ENCODE data around the gene CD3G. TPM values are rescaled to one million over a fixed set of nuclear protein-coding genes. Genes with fewer than 3 reads are reported as not detected.
"Not testable (repeated sequence)": the region's sequence is repeated elsewhere in the genome, so short reads cannot be mapped to it uniquely, and the experiment has no call there.

Gene CD3G
- polyA plus RNA-seq (ENCODE audit: insufficient read length): 0.13 TPM

DNA sequence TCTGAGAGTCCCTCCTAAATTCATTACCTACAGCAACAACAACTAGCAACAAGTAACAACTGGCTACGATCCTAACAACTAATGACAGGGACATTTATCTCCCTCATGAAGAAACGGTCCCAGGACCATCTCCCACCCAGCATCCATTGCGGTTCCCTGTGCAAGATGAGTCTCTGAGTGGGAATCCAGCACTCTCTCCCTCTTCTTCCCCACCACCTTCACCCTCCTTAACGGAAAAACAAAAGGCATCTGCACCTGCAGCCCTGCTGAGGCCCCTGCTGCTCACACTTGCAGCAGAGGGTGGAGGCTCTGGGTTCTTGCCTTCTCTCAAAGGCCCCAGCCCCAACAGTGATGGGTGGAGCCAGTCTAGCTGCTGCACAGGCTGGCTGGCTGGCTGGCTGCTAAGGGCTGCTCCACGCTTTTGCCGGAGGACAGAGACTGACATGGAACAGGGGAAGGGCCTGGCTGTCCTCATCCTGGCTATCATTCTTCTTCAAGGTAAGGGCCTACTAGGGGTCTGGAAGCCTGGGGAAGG lies at the start of gene CD3G:
Gene CD3G, plus strand, starts transcription at position 364 of the 535 bp plus-strand sequence. Its CDS starts 80 bp downstream, at position 444.
- no peak for DNase-seq (ENCODE audit: low read depth)

DNA sequence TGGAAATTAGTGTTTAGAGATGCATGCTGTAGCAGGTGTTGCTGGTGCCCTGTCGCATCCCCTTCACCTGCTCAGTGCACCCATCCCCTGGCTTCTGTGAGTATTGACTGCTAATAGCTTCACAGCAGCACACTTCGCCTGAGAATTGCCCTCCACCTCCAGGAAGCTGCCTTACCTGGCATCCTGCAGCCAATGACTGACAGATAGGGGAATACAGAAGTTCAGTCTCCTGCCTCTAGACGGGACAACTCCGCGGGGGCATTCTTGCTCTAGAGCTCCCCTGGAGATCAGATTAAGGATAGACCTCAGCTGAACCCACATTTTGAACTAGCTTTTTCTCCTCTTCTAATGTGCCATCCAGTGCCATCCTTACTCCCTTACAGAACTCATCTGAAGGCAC lies 48.9 kb upstream of the CD3G start:
- no peak for DNase-seq (ENCODE audit: low read depth)

DNA sequence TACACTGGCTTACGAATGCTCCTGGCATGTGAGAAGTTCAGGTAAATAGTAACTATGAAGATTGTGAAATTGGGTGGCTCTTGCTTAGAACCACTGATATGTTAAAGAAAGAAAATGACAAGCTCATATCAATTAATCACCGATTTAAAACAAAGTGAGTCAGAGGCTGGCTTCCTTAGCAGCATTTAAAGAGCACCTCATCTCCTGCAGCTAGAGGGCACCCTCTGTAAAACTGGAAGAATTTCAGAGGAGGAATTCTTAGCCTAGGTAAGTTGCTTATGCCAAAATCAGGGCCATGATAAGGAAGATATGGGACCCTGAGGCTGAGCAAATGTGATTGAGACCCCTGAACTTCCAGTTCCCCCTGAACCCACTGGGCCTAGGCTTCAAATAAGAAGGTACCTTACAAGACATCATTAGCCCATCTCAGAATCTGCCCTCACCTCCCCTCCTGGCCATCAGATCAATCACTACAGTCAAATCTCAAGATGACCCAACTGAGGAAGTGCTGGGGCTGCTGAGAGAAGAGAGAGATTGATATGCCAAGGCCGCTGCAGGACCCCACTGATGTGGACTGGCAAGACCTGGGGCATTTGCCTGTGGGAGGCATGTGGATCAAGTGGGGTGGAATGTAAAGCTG lies 48.2 kb upstream of the CD3G start:
- DNase-seq (ENCODE audit: low read depth): no peak

DNA sequence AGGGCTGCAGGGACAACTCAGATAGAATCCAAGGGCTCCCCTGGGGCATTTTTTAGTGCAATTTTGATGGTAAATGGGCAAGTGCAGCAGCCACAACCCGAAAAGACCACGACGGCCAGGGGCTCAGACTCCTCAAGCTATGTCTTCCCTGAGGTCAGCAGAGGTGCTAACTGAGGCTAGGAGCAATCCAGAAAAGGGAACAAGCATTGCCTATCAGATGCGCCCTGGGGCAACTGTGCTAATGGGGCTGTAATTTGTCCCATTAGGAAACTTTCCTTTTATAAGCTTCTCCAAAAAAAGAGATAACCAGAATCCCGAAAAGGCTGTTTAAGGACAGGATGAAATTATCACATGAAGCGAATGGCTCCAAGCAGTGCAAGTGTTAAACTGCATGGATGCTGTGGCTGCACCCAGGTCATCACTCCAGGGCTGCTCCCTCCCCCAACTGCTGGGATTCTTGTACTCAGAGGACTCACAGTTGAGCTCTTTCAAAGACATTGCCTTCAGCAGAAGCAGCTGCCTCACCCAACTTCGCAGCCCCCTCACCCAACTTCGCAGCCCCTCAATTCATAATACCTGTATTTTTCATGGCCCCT lies 42.4 kb upstream of the CD3G start:
- no peak for DNase-seq (ENCODE audit: low read depth)

DNA sequence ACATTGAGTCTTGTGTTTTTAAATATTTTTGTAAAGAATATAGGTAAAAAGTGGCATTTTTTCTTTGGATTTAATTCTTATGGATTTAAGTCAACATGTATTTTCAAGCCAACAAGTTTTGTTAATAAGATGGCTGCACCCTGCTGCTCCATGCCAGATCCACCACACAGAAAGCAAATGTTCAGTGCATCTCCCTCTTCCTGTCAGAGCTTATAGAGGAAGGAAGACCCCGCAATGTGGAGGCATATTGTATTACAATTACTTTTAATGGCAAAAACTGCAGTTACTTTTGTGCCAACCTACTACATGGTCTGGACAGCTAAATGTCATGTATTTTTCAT lies 39.9 kb upstream of the CD3G start:
- no peak for DNase-seq (ENCODE audit: low read depth)

GRCh38 chr11:118304568-118305248 lies 39.4 kb upstream of the CD3G start, which contains the start of gene CD3E:
CD3E (plus strand) TSS chr11:118304730; CDS start chr11:118304953, 223 bp downstream.
- DNase-seq (ENCODE audit: low read depth): no peak

DNA sequence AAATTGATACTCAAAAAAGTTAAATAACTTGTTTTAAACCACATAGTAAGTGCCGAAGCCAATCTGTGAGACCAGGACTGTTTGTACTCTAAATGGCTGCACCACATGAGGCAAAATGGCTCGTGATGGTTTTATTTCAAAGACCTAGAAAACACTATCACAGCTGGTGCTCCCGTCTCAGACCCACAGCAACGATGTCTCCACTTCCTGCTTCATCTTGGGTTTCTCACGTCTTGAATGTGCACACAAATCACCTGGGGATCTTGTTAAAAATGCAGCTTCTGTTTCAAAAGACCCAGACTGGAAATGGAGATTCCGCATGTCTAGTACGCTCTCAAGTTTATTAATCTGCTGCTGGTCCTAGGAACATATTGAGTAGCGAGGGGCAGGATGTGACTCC lies 38.4 kb upstream of the CD3G start:
- DNase-seq (ENCODE audit: low read depth): no peak

DNA sequence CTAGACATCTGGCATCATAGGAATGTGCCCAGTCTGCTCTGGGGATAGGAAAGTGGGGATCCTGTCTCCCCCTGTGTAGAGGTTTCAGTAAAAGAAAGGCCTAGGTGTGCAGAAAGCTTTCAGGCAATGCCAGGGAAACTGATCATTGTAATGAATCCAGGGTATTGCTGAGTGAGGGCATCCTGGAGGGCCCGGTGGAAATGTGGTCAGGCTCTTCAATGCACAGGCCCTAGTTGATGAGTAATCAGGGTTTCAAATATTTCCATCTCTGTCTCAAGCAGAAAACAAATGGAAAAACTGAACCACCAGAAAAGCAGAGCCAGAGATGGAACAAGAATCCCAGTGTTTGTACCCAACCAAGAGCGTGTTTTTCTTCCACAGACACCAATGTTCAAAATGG lies 37.6 kb upstream of the CD3G start:
- DNase-seq (ENCODE audit: low read depth): no peak

DNA sequence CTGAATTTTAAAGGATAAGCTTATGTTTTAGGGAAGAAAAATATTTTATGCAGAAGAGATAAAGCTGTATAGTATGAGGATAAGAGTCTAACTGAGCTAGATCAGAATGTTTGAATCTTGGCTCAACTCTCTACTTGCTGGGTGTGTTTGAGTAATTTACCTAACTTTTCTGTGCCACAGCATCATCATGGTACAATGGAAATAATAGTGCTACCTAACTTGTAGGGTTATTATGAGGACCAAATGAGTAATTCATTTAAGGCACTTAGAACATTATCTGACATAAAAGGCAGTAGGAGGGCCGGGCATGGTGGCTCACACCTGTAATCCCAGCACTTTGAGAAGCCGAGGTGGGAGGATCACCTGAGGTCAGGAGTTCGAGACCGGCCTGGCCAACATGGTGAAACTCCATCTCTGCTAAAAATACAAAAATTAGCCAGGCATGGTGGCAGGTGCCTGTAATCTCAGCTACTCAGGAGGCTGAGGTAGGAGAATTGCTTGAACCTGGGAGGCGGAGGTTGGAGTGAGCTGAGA lies 35.1 kb upstream of the CD3G start:
- DNase-seq (ENCODE audit: low read depth): not testable (repeated sequence)

GRCh38 chr11:118310271-118310670 lies 33.9 kb upstream of the CD3G start:
- DNase-seq (ENCODE audit: low read depth): no peak

DNA sequence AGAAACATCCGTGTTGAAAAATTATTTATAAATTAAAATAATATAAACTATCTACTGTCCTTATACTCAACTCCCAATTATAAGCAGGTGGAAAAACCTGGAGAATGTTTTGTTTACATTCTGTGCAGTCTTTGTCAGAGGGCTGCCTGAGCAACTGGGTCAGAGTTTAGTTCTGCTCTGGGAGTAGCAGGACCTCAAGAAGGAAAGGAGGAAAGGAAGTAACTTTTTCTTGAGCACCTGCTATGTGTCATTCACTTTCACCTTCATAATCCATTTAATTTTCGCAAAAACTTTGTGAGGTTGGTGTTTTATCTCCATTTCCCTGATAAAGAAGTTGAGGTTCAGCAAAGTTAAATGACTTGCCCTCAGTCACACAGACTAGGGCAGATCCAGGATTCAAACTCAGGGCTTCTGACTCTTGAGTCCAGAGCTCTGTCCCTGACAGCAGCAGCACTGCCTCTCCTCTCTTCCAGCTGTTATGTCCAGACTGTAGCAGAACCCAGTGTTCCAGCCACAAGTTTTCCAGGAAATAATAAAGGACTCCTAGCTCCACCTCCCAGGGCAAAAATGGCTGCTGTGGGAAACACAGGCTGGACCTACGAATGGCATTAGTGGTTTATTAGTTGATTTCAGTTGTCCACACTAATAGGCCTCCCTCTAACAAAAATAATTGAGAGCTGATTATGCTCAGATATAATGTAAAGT lies 33.2 kb upstream of the CD3G start:
- DNase-seq (ENCODE audit: low read depth): no peak

DNA sequence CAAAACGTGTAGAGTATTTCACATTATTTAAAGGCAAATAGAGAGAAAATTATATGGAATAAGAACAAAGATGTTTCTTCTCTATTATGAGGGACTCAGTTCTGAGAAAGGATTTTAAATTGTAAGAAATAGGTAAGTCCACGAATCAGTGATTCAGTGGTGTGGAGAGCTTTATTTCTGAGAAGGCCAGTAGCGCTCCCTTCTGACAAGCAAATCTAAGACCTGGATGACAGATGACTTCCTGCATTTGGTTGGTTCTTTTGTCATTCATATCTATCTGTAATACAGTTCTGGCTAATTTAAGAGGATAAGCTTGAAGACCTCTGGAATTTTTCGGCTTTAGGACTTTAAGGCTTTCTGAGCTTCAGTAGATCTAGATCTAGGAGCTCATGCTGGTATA lies 32.6 kb upstream of the CD3G start:
- DNase-seq (ENCODE audit: low read depth): no peak

- no peak for DNase-seq (ENCODE audit: low read depth)
Measured at GRCh38 chr11:118312328-118312727, 31.8 kb upstream of the CD3G start.

DNA sequence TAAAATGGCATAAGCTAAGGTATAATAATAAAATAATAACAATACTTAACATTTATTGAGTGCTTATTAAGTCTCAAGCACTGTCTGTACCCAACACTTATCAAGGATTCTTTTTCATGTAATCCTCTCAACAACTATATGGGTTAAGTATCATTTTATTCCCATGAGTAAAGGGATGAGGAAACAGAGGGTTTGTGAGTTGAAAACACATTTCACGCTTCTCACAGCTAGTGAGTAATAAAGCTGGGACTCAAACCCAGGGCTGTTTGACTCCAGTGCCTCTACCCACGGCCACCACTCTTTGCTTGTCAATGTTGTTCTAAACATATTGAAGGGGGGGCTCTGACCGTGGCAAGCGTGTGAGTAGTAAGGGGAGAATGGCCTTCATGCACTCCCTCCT lies 30.9 kb upstream of the CD3G start:
- DNase-seq (ENCODE audit: low read depth): no peak

- DNase-seq (ENCODE audit: low read depth): no peak
Measured at GRCh38 chr11:118314988-118315411, 29.1 kb upstream of the CD3G start.

DNA sequence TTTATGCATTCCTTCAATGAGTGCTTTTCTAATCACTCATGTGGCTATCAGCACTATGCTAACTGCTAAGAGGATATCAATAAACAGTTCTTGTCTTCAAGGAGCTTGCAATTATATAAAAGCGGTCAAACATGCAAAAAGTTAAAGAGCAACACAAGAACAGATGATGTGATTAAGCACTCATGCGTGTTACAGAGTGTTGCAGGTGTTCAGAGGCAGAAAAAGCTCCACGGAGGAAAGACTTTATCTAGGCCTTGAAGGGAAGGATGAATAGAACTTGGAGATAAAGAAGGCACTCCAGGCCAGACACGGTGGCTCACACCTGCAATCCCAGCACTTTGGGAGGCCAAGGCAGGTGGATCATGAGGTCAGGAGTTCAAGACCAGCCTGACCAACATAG lies 26.0 kb upstream of the CD3G start:
- DNase-seq (ENCODE audit: low read depth): no peak

DNA sequence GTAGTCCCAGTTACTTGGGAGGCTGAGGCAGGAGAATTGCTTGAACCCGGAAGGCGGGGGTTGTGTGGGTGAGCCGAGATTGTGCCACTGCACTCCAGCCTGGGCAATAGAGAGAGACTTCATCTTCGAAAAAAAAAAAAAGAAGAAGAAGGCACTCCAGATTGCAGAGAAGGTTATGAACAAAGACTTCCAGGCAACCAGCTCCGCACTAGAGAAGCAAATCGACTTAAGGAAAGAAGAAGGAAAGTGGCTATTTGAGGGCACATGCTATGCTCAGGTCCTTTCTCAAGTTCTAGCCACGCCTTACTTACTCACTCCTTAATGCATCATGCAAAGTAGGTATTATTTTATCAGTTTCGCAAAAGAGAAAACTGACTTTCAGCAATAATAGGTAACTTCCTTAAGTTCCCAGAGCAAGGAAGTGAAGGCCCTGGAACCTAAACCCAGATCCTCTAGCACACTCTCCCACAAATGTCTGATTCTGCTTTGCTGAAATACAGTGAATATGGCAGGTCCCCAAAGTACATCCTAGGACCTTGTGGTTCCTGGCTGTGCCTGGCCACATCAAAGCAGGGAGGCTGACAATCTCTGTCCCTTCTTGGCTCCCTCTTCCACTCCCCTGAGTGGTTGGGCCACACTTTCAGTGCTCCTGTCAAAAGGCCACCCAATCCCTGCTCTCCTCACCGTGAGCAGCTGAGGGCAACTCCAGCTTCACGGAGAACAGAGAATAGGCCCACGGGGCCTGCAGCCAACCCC lies 25.4 kb upstream of the CD3G start:
- no peak for DNase-seq (ENCODE audit: low read depth)

DNA sequence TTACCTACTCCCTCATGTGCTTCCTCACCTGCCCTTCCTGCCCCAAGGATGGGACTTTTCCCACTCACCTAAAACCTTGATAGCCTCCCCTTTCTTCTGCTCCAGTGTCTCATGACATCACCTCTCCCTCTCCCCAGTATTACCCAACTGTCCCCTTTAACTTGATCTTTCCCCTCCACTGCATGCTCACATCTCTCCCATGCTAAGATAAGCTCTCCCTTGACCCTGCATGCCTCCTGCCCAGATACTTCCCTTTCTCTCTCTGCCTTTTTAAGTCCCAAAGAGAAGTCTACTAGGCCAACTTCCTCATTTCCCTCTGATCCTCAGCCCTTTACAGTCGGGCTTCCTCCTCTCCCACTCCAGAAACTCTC lies 24.8 kb upstream of the CD3G start:
- no peak for DNase-seq (ENCODE audit: low read depth)

DNA sequence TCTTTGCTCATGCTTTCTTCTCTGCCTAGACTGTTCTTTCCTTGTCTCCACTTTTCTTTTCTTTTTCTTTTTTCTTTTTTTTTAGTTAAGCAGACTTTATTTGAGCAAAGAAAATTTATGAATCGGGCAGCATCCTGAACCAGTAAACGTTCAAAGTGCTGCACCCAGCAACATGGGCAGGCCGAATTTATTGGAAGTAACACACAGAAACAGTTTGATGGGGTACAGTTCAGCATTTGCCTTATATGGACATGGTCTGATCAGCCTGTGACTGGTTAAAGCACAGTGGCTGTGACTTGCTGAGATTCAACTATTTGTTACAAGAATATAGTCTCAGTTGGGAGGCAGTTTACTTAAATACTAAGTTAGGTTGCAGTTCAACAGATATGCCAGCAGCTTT lies 23.6 kb upstream of the CD3G start:
- DNase-seq (ENCODE audit: low read depth): no peak

DNA sequence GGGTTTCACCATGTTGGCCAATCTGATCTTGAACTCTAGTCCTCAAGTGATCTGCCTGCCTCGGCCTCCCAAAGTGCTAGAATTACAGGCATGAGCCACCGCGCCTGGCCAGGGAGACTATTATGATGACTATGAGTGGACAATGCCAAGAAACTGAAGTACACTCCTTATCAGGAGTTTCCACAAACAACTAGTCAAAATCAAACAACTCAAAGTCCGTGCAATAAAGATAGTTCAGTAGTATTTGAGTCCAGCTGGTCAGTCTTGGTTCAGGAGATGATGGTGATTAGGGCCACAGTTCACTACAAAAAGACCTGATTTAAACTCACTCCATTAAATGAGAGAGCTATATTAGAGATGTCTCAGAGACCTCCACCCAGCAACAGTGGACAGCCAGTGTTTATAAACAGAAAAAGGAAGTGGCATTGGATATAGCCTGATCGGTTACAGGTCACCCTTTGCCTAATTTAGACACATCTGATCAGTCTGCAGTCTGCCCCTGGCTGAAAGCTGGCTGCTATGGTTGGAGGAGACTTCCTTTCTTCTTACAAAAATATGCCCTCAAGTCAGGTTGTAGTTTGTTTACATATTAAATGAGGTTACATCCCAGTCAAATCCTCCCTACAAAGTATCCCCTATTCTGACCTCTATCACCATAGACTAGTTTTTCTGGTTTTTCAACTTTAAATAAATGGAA lies 22.6 kb upstream of the CD3G start:
- DNase-seq (ENCODE audit: low read depth): no peak

DNA sequence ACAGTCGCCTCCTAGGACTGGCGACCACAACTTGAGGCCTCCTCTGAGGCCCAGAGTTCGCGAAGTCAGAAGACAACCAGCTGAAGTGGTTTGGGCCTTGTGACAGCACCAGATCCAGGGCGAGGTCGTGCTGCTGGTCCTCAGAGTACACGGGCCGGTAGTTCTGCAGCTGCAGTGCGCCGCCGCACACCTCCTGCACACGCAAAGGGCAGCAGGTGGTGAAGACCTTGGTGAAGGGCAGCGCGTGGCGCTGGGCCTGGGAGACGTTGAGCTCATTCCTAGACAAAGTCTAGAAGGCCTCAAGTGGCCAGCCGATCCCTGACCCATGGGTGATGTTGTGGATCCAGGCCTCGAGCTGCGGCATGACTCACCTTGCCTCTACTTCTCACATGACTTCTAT lies 21.4 kb upstream of the CD3G start:
- no peak for DNase-seq (ENCODE audit: low read depth)
